Neural cell (in vitro differentiated cells): ENCODE data around the gene YDJC. TPM values are rescaled to one million over a fixed set of nuclear protein-coding genes. Genes with fewer than 3 reads are reported as not detected.

Experiments used
- H2AFZ ChIP-seq: fragments of 200-600, 300-800 bp; sonication (generic), shearing (Covaris generic); 2 replicates; pipeline ENCODE4 v1.6.0; 2014; ENCODE audit warnings: low read depth, mild to moderate bottlenecking, antibody characterized with exemption, low read length, moderate library complexity
- H3F3A ChIP-seq: fragments of 200-600 bp; shearing (Covaris generic); 2 replicates; pipeline ENCODE4 v1.6.1; 2016; ENCODE audit warnings: mild to moderate bottlenecking, moderate library complexity, mixed read lengths, antibody characterized with exemption, low read length; ENCODE audit not compliant: insufficient read depth, poor library complexity, severe bottlenecking
- H3K27ac ChIP-seq: fragments of 200-600, 300-800 bp; sonication (generic), shearing (Covaris generic); 2 replicates; pipeline ENCODE4 v1.5.1; 2014; ENCODE audit warnings: mild to moderate bottlenecking, low read length, moderate library complexity
- H3K27me3 ChIP-seq: fragments of 300-800, 200-600 bp; sonication (generic), shearing (Covaris generic); 2 replicates; pipeline ENCODE4 v1.6.0; 2014; ENCODE audit warnings: mild to moderate bottlenecking, low read depth, low read length, moderate library complexity; ENCODE audit not compliant: insufficient read depth
- H3K36me3 ChIP-seq: fragments of 300-800, 200-600 bp; sonication (generic), shearing (Covaris generic); 2 replicates; pipeline ENCODE4 v1.5.1; 2014; ENCODE audit warnings: mild to moderate bottlenecking, antibody characterized with exemption, low read length, moderate library complexity; ENCODE audit not compliant: insufficient read depth
- H3K4me2 ChIP-seq: fragments of 300-800, 200-600 bp; sonication (generic), shearing (Covaris generic); 2 replicates; pipeline ENCODE4 v1.6.0; 2014; ENCODE audit warnings: mild to moderate bottlenecking, low read length
- H3K4me3 ChIP-seq: fragments of 300-800, 200-600 bp; sonication (generic), shearing (Covaris generic); 2 replicates; pipeline ENCODE4 v1.5.1; 2014; ENCODE audit warnings: mild to moderate bottlenecking, low read length, moderate library complexity
- H3K79me2 ChIP-seq: fragments of 200-600 bp; shearing (Covaris generic); replicated peaks from 2 replicates; pipeline ENCODE4 v1.6.0; 2014; ENCODE audit warnings: mild to moderate bottlenecking, low read length, moderate library complexity; ENCODE audit not compliant: insufficient read depth
- H3K9ac ChIP-seq: fragments of 300-800, 200-600 bp; sonication (generic), shearing (Covaris generic); 2 replicates; pipeline ENCODE4 v1.6.1; 2016; ENCODE audit warnings: mild to moderate bottlenecking, low read length, mixed read lengths
- H3K9me2 ChIP-seq: fragments of 200-600 bp; shearing (Covaris generic); 2 replicates; pipeline ENCODE4 v1.6.1; 2016; ENCODE audit warnings: mild to moderate bottlenecking, low read length, mixed read lengths; ENCODE audit not compliant: insufficient read depth
- H3K9me3 ChIP-seq: fragments of 200-600, 300-800 bp; sonication (generic), shearing (Covaris generic); 2 replicates; pipeline ENCODE4 v1.6.1; 2016; ENCODE audit warnings: mild to moderate bottlenecking, mixed run types, low read length, moderate library complexity, mixed read lengths
- H4K20me1 ChIP-seq: fragments of 200-600 bp; shearing (Covaris generic); 2 replicates; pipeline ENCODE4 v1.6.1; 2016; ENCODE audit warnings: mild to moderate bottlenecking, mixed run types; ENCODE audit not compliant: insufficient read depth
- EP300 ChIP-seq: fragments of 450-650 bp; conservative IDR thresholded peaks from 2 replicates; pipeline ENCODE4 v1.6.1; 2014; ENCODE audit warnings: antibody characterized with exemption, mild to moderate bottlenecking, moderate library complexity; ENCODE audit not compliant: poor library complexity, severe bottlenecking
- EZH2 ChIP-seq: fragments of 200-600, 300-800 bp; shearing (Covaris generic), sonication (generic); IDR thresholded peaks from 2 replicates; pipeline ENCODE4 v1.6.1; 2014; ENCODE audit warnings: antibody characterized with exemption, low read length, borderline replicate concordance, mild to moderate bottlenecking; ENCODE audit not compliant: insufficient read depth, poor library complexity, severe bottlenecking
- MXI1 ChIP-seq: fragments of 450-650 bp; conservative IDR thresholded peaks from 2 replicates; pipeline ENCODE4 v1.6.1; 2014; ENCODE audit warnings: antibody characterized with exemption, mild to moderate bottlenecking; ENCODE audit not compliant: poor library complexity, severe bottlenecking
- POLR2AphosphoS5 ChIP-seq: IDR thresholded peaks from 2 replicates; pipeline ENCODE4 v1.6.1; 2012
- RAD21 ChIP-seq: fragments of 450-650 bp; conservative IDR thresholded peaks from 2 replicates; pipeline ENCODE4 v1.6.1; 2014; ENCODE audit warnings: antibody characterized with exemption, mild to moderate bottlenecking, moderate library complexity
- REST ChIP-seq: IDR thresholded peaks from 2 replicates; pipeline ENCODE4 v1.6.1; 2012; ENCODE audit warnings: borderline replicate concordance
- SMC3 ChIP-seq: fragments of 450-650 bp; conservative IDR thresholded peaks from 2 replicates; pipeline ENCODE4 v1.6.1; 2014; ENCODE audit warnings: antibody characterized with exemption, mild to moderate bottlenecking, moderate library complexity; ENCODE audit not compliant: poor library complexity
- TAF1 ChIP-seq: IDR thresholded peaks from 2 replicates; pipeline ENCODE4 v1.6.1; 2012; ENCODE audit warnings: low read depth
- polyA plus RNA-seq: library from polyadenylated mRNA; depleted of rRNA; stranded (reverse); fragments of >200 nt; gene quantifications from 2 replicates; pipeline ENCODE4 v1.2.3, GENCODE V29; 2014
- TF ChIP-seq, protein P1 (sequence below): fragments of 450-650 bp; IDR thresholded peaks from 2 replicates; pipeline ENCODE4 v1.5.1; 2014; ENCODE audit warnings: antibody characterized with exemption, mild to moderate bottlenecking, moderate library complexity; ENCODE audit not compliant: poor library complexity, severe bottlenecking

Gene YDJC
- polyA plus RNA-seq, 1 donor from 2014 or later, result 20.0 TPM

DNA sequence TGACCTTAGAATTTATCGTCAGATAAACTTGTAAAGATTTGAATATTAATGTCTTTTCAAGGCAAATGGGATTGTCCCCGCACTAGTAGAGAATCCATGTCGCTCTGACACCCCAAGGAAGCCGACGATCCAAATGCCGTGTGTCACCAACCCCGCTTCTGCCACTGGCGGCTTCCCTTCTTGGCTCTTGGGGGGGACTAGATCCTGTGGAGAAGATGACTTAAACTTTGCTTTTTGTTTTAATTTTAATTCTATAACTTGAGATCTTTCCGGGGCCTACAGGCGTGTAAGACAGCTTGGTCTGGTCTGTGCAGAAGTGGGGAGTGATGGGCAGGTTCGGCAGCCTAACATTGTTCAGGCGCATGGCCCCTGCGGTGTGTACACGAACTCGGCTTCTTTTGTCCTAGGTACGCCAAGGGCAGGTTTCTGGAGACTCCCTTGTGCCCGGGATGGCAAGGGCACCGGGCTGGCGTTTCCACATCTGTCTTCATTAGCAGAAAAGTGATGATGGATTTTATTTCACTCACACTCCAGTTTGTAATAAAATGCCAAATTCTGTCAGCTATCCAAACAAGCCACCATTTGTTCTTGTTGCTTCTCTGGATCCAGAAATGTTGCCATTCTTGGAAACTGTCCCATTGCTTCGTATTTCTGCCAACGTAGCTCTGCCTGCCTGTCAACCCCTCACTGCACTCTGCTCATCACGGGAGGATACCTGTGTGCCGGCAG lies 6.7 kb downstream of the YDJC start:
- H2AFZ ChIP-seq, result no peak overlapping the region
- no peak overlapping the region for H3K27ac ChIP-seq
- no peak overlapping the region for H3K9ac ChIP-seq
- no peaks in the 10 kb centered on the region for H3K27me3 ChIP-seq
- H3K36me3 ChIP-seq, result no peaks in the 10 kb centered on the region
- H3K9me3 ChIP-seq, result no peaks in the 10 kb centered on the region
- H3K79me2 ChIP-seq, result no peaks in the 10 kb centered on the region
- H3K9me2 ChIP-seq, result no peaks in the 10 kb centered on the region
- H4K20me1 ChIP-seq, result no peaks in the 10 kb centered on the region
- no peaks in the 10 kb centered on the region for H3F3A ChIP-seq
- TF ChIP-seq EZH2 (no peak), RAD21 (no peak), TAF1 (no peak), POLR2AphosphoS5 (no peak), SMC3 (no peak), EP300 (no peak), REST (no peak), MXI1 (no peak)
- TF ChIP-seq, protein P1, sequence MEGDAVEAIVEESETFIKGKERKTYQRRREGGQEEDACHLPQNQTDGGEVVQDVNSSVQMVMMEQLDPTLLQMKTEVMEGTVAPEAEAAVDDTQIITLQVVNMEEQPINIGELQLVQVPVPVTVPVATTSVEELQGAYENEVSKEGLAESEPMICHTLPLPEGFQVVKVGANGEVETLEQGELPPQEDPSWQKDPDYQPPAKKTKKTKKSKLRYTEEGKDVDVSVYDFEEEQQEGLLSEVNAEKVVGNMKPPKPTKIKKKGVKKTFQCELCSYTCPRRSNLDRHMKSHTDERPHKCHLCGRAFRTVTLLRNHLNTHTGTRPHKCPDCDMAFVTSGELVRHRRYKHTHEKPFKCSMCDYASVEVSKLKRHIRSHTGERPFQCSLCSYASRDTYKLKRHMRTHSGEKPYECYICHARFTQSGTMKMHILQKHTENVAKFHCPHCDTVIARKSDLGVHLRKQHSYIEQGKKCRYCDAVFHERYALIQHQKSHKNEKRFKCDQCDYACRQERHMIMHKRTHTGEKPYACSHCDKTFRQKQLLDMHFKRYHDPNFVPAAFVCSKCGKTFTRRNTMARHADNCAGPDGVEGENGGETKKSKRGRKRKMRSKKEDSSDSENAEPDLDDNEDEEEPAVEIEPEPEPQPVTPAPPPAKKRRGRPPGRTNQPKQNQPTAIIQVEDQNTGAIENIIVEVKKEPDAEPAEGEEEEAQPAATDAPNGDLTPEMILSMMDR, result no peak
- no peak overlapping the region for H3K4me2 ChIP-seq
- H3K4me3 ChIP-seq, result no peak overlapping the region

DNA sequence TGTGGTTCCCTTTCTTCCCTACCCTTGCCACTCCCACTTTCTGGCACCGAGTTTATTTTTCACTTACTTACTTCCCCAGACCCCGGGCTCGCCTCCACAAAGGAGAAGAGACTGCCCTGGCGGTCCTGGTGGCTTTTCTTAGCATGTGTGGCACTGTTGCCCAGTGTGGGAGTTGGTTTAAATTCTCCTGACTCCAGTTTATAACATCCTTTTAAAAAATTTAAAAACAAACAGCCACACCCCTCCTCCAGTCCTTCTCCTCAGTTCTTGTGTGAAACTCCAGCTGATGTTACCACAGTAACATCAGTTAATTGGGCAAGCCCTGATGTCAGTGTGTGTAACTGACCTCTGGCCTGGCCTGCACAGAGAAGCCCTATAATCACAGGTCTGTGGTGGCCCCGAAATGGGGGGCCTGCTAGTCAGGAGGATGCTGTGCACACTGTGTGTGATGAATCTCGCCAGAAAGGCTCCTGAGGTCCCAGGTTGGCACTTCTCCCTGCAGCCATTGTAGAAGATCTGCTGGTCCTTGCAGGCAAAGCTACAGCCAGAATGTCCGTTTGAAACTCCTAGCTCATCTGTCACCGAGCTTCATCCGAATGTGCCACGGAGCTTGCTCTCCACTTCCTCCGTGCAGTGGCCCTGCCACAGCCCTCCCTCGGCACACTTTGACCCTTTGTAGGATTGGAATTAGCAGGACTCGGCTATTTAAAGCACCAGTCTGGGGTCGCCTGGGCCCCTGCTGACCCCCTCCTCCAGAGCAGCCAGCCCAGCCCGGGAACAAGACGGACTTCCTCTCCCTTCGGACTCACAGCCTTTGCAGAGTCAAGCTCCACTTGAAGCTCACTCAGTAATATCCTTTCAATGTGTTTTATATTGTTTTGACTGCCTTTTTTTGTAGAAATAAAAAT lies 7.6 kb downstream of the YDJC start:
- no peak overlapping the region for H3K4me2 ChIP-seq
- no peaks in the 10 kb centered on the region for H3K79me2 ChIP-seq
- no peak overlapping the region for H3K9ac ChIP-seq
- no peaks in the 10 kb centered on the region for H3K9me2 ChIP-seq
- H3K27me3 ChIP-seq, result no peaks in the 10 kb centered on the region
- no peak overlapping the region for H3K27ac ChIP-seq
- H3K9me3 ChIP-seq, result no peaks in the 10 kb centered on the region
- H4K20me1 ChIP-seq, result no peaks in the 10 kb centered on the region
- no peaks in the 10 kb centered on the region for H3F3A ChIP-seq
- H3K36me3 ChIP-seq, result no peaks in the 10 kb centered on the region
- no peak overlapping the region for H3K4me3 ChIP-seq
- TF ChIP-seq SMC3, result no peak
- no peak for TF ChIP-seq RAD21
- TF ChIP-seq EZH2, result no peak
- no peak for TF ChIP-seq TAF1
- TF ChIP-seq POLR2AphosphoS5, result no peak
- no peak for TF ChIP-seq MXI1
- TF ChIP-seq EP300, result no peak
- TF ChIP-seq, protein P1, result no peak
- TF ChIP-seq REST, result no peak
- H2AFZ ChIP-seq, result no peak overlapping the region
